Measurements from ENCODE around the gene KAZN. TPM values are rescaled to one million over a fixed set of nuclear protein-coding genes. Genes with fewer than 3 reads are reported as not detected.

Gene KAZN
- polyA plus RNA-seq, result 4.2 to 5.9 TPM (median 5.8 TPM) in 3 replicates
- polyA plus RNA-seq (2011; ENCODE audit: low read depth), result 7.5 TPM
- polyA plus RNA-seq (2011; cell fraction: cytosol; rRNA removed), result 7.2 and 8.9 TPM in 2 replicates
- polyA plus RNA-seq (2011; cell fraction: nucleus; rRNA removed), result 14.4 and 17.4 TPM in 2 replicates
- polyA plus RNA-seq (2012; ENCODE audit: low replicate concordance), result 11.8 and 15.5 TPM in 2 replicates
- 5.3 to 7.0 TPM (median 6.8 TPM) in 3 replicates for polyA minus RNA-seq
- polyA minus RNA-seq (2011; cell fraction: cytosol; rRNA and poly(A)+ RNA removed), result 9.4 TPM
- 6.6 and 10.1 TPM in 2 replicates for polyA minus RNA-seq (2011; cell fraction: nucleus; rRNA and poly(A)+ RNA removed)

DNA sequence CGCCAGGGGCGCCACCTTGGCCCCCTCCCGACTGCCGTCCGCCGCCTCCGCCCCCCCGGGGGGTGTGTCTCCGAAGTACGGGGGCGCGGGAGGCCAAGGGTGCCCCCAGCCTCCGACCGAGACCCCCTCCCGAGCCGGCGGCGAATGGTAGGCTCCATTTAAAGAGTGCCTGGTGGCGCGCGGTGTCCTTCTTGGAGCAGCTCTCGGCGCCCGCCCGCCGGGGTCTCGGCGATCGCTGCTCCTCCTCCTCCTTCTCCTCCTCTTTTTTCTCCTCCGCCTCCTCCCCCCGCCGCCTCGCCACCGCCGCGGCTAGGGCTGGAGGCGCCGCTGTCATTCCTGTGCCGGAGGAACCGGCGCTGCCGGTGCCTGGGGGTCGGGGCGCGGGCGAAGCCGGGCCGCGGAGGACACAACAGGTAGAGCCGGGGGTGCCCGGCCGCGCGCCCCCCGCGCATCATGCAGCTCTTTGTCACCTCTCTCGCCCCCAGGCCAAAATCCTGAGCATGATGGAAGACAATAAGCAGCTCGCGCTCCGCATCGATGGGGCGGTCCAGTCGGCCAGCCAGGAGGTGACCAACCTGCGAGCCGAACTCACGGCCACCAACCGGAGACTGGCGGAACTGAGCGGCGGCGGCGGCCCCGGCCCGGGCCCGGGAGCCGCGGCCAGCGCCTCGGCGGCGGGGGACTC lies at the start of gene KAZN:
Gene KAZN (plus strand): TSS at position 188 of the 685 bp plus-strand sequence.
- peak within 1 kb of the TSS; percentile 9 for H2AFZ ChIP-seq (ENCODE audit: control insufficient read depth, low read length)
- H3K4me1 ChIP-seq (ENCODE audit: control insufficient read depth, extremely low read depth, insufficient read depth, low read length), result peaks cover 8% of the 10 kb centered on the region
- peak within 1 kb of the TSS; percentile 38 to 64 (median 41) for H3K4me3 ChIP-seq (ENCODE audit: control insufficient read depth in 2 of 3, extremely low read depth in 1 of 3, insufficient read depth in 2 of 3, low read depth in 1 of 3, low read length in 3 of 3)
- H3K27ac ChIP-seq (ENCODE audit: control insufficient read depth, insufficient read depth, low read length), result no peak within 1 kb of the TSS
- dilution Hi-C loops (cut with MboI; ENCODE audit: extremely low pct_ligation_motif_present, low sequenced_read_pairs), result no loop called here
- H3K9ac ChIP-seq (ENCODE audit: control insufficient read depth, extremely low read depth, insufficient read depth, low read length), result no peak within 1 kb of the TSS
- FAIRE-seq (no peak), DNase-seq (ENCODE audit: low read depth, low spot score) (no peak)
- no peaks in the 10 kb centered on the region for H3K79me2 ChIP-seq (ENCODE audit: control insufficient read depth, insufficient read depth, low read length)
- no peak for TF ChIP-seq EZH2 (IDR thresholded peaks at IDR 0.05; ENCODE audit: low read length)
- TF ChIP-seq, protein P1, sequence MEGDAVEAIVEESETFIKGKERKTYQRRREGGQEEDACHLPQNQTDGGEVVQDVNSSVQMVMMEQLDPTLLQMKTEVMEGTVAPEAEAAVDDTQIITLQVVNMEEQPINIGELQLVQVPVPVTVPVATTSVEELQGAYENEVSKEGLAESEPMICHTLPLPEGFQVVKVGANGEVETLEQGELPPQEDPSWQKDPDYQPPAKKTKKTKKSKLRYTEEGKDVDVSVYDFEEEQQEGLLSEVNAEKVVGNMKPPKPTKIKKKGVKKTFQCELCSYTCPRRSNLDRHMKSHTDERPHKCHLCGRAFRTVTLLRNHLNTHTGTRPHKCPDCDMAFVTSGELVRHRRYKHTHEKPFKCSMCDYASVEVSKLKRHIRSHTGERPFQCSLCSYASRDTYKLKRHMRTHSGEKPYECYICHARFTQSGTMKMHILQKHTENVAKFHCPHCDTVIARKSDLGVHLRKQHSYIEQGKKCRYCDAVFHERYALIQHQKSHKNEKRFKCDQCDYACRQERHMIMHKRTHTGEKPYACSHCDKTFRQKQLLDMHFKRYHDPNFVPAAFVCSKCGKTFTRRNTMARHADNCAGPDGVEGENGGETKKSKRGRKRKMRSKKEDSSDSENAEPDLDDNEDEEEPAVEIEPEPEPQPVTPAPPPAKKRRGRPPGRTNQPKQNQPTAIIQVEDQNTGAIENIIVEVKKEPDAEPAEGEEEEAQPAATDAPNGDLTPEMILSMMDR (optimal IDR thresholded peaks at IDR 0.05 in 1 of 3, IDR thresholded peaks at IDR 0.05 in 1 of 3, conservative IDR thresholded peaks at IDR 0.05 in 1 of 3; ENCODE audit: extremely low read depth in 1 of 3, insufficient read depth in 2 of 3, low read length in 3 of 3), result no peak
- H3K27me3 ChIP-seq (ENCODE audit: control insufficient read depth, extremely low read depth, insufficient read depth, low read length), result peaks cover 54% of the 10 kb centered on the region
- no peaks in the 10 kb centered on the region for H4K20me1 ChIP-seq (ENCODE audit: control insufficient read depth, extremely low read depth, insufficient read depth, low read length)
- H3K36me3 ChIP-seq (ENCODE audit: control insufficient read depth in 2 of 2, extremely low read depth in 1 of 2, insufficient read depth in 2 of 2, low read length in 2 of 2), result no peaks in the 10 kb centered on the region
- H3K4me2 ChIP-seq (ENCODE audit: control insufficient read depth, extremely low read depth, insufficient read depth, low read depth, low read length), result peak within 1 kb of the TSS; percentile 74
- H3K9me1 ChIP-seq (ENCODE audit: control insufficient read depth, extremely low read depth, insufficient read depth, low read length), result no peaks in the 10 kb centered on the region
- no peaks in the 10 kb centered on the region for H3K9me3 ChIP-seq (ENCODE audit: control insufficient read depth, low read depth, low read length)

DNA sequence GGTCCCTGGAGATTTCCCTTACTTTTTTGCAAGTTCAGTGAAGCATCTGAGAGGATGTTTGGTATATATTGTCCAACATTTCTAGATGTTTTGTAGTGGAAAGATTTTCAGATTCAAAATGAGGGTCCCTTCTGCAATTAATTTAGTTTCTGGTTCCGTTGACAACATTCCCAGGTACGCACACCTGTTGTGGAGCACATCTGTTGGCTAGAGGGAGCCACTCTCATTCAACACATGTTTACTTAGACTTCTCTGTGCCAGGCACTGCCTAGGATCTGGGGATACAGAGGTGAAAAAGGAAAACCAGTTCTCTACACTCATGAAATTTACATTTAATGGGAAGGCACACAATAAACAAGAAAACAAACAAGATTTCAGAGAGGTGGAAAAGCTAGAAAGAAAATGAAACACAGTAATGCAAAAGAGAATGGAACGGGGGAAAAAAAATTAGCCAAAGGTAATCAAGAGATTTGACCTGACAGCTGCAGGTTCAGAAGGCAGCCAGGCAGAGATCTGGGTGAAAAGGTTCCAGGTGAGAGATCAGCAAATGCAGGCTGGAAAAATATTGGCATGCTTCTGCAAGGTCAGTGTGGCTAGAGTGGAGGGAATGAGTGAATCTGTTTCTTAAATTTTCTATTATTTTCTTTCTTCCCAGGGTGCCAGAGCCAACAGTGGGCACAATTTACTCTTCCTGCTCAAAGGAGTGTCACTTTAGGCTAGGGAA lies 48.4 kb upstream of the KAZN start:
- Histone ChIP-seq H3K9ac (ENCODE audit: control insufficient read depth, extremely low read depth, insufficient read depth, low read length) (no peak overlapping the region), H3K9me3 (ENCODE audit: control insufficient read depth, low read depth, low read length) (no peaks in the 10 kb centered on the region), H3K4me2 (ENCODE audit: control insufficient read depth, extremely low read depth, insufficient read depth, low read depth, low read length) (no peak overlapping the region), H3K9me1 (ENCODE audit: control insufficient read depth, extremely low read depth, insufficient read depth, low read length) (no peaks in the 10 kb centered on the region), H3K27me3 (ENCODE audit: control insufficient read depth, extremely low read depth, insufficient read depth, low read length) (peaks cover 5% of the 10 kb centered on the region), H2AFZ (ENCODE audit: control insufficient read depth, low read length) (no peak overlapping the region), H4K20me1 (ENCODE audit: control insufficient read depth, extremely low read depth, insufficient read depth, low read length) (peaks cover 2% of the 10 kb centered on the region), H3K79me2 (ENCODE audit: control insufficient read depth, insufficient read depth, low read length) (no peaks in the 10 kb centered on the region), H3K36me3 (ENCODE audit: control insufficient read depth in 2 of 2, extremely low read depth in 1 of 2, insufficient read depth in 2 of 2, low read length in 2 of 2) (no peaks in the 10 kb centered on the region), H3K4me1 (ENCODE audit: control insufficient read depth, extremely low read depth, insufficient read depth, low read length) (no peaks in the 10 kb centered on the region), H3K27ac (ENCODE audit: control insufficient read depth, insufficient read depth, low read length) (no peak overlapping the region), H3K4me3 (ENCODE audit: control insufficient read depth in 2 of 3, extremely low read depth in 1 of 3, insufficient read depth in 2 of 3, low read depth in 1 of 3, low read length in 3 of 3) (no peak overlapping the region)
- TF ChIP-seq, protein P1 (optimal IDR thresholded peaks at IDR 0.05 in 1 of 3, IDR thresholded peaks at IDR 0.05 in 1 of 3, conservative IDR thresholded peaks at IDR 0.05 in 1 of 3; ENCODE audit: extremely low read depth in 1 of 3, insufficient read depth in 2 of 3, low read length in 3 of 3), result no peak
- TF ChIP-seq EZH2 (IDR thresholded peaks at IDR 0.05; ENCODE audit: low read length), result no peak
- dilution Hi-C loops (cut with MboI; ENCODE audit: extremely low pct_ligation_motif_present, low sequenced_read_pairs), result no loop called here
- DNase-seq (ENCODE audit: low read depth, low spot score) (no peak), FAIRE-seq (no peak)
